Measurements from ENCODE around the gene SLC2A13.

SLC2A13 gene

GRCh38 chr12:39990122-39991101 is 115.5 kb downstream of the SLC2A13 start:
- peak; percentile 5 for DNase-seq

GRCh38 chr12:39989501-39989900 is 116.4 kb downstream of the SLC2A13 start:
- no peak for DNase-seq

- DNase-seq, result no peak
Measured at GRCh38 chr12:39988574-39988973, 117.3 kb downstream of the SLC2A13 start.

GRCh38 chr12:39986674-39987073 is 119.2 kb downstream of the SLC2A13 start:
- DNase-seq, result no peak

- no peak for DNase-seq
Measured at GRCh38 chr12:39984670-39985069, 121.2 kb downstream of the SLC2A13 start.

- DNase-seq, result no peak
Measured at GRCh38 chr12:39975374-39975918, 130.4 kb downstream of the SLC2A13 start.

- no peak for DNase-seq
Measured at GRCh38 chr12:39972119-39972518, 133.8 kb downstream of the SLC2A13 start.

- no peak for DNase-seq
Measured at GRCh38 chr12:39971348-39971747, 134.5 kb downstream of the SLC2A13 start.

GRCh38 chr12:39966721-39967120 is 139.2 kb downstream of the SLC2A13 start:
- no peak for DNase-seq

- no peak for DNase-seq
Measured at GRCh38 chr12:39966256-39966655, 139.6 kb downstream of the SLC2A13 start.

GRCh38 chr12:39959467-39959866 is 146.4 kb downstream of the SLC2A13 start:
- DNase-seq, result no peak

GRCh38 chr12:39959031-39959430 is 146.8 kb downstream of the SLC2A13 start:
- DNase-seq, result no peak

GRCh38 chr12:39958377-39958776 is 147.5 kb downstream of the SLC2A13 start:
- no peak for DNase-seq

- no peak for DNase-seq
Measured at GRCh38 chr12:39956725-39957124, 149.2 kb downstream of the SLC2A13 start.

GRCh38 chr12:39946361-39947280 is 159.3 kb downstream of the SLC2A13 start:
- DNase-seq, result no peak

GRCh38 chr12:39937119-39937518 is 168.8 kb downstream of the SLC2A13 start:
- no peak for DNase-seq

- DNase-seq, result no peak
Measured at GRCh38 chr12:39935839-39936238, 170.0 kb downstream of the SLC2A13 start.

GRCh38 chr12:39935275-39935674 is 170.6 kb downstream of the SLC2A13 start:
- no peak for DNase-seq

- DNase-seq, result no peak
Measured at GRCh38 chr12:39931857-39932256, 174.0 kb downstream of the SLC2A13 start.

- DNase-seq, result no peak
Measured at GRCh38 chr12:39931231-39931630, 174.7 kb downstream of the SLC2A13 start.

GRCh38 chr12:39930101-39930500 is 175.8 kb downstream of the SLC2A13 start:
- DNase-seq, result no peak

GRCh38 chr12:39928181-39928899 is 177.5 kb downstream of the SLC2A13 start:
- no peak for DNase-seq

- no peak for DNase-seq
Measured at GRCh38 chr12:39923364-39923763, 182.5 kb downstream of the SLC2A13 start.
